Fibroblast of skin of scalp (primary cell): Measurements from ENCODE around the gene TEX19.
"Not testable (repeated sequence)": the region's sequence is repeated elsewhere in the genome, so short reads cannot be mapped to it uniquely, and the experiment has no call there.

Experiments used
- DNase-seq: peaks from one replicate; pipeline ENCODE4 v3.0.0-alpha.2; 2013

The TEX19 gene

DNA sequence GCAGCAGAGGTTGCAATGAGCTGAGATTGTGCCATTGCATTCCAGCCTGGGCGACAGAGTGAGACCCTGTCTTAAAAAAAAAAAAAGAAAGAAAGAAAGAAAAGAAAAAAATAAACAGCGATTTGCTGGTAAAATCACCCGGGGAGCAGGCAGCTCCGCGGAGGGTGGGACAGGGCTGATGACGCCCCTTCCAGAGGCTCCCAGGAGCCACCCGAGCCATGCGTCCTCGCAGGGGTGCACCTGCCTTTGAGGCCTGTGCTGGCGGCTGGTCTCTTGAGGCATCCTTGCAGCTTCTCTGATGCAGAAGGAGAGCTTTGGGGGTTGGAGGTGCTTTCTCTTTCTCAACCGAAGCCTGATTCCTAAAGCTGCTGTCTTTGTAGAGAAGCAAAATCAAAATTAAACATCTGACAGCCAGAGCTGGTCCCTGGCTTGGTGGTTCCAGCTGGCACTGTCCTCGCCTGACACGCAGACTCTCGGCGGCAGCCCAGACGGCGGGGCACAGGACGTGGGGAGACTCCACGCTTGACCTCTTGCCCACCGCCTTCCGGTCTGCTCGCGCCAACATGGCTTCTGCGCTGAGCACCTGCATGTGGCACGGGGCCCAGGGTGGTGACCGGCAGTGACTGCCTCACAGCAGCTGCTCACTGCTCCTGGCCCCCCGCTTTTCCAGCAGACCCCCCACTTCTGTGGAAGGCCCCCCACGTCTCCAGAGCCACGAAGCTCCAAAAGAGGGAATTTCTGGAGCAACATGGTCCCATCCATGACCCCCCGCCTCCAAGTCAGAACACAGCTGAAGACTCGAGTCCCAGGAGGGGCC is 19.1 kb downstream of the TEX19 start:
- no peak for DNase-seq

DNA sequence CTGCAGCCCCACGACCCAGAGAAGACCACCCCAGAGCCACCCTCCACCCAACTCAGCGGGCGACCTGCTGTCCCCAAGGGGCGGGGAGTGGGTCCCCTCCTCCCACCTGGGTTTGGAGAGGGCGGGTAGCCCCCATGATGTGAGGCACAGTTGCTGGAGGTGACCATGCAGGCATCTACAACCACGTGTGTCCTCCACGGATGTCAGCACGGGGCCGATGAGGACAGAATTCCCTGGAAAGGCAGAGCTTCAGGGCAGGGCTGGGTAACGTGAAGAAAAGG is 19.6 kb downstream of the TEX19 start:
- no peak for DNase-seq

DNA sequence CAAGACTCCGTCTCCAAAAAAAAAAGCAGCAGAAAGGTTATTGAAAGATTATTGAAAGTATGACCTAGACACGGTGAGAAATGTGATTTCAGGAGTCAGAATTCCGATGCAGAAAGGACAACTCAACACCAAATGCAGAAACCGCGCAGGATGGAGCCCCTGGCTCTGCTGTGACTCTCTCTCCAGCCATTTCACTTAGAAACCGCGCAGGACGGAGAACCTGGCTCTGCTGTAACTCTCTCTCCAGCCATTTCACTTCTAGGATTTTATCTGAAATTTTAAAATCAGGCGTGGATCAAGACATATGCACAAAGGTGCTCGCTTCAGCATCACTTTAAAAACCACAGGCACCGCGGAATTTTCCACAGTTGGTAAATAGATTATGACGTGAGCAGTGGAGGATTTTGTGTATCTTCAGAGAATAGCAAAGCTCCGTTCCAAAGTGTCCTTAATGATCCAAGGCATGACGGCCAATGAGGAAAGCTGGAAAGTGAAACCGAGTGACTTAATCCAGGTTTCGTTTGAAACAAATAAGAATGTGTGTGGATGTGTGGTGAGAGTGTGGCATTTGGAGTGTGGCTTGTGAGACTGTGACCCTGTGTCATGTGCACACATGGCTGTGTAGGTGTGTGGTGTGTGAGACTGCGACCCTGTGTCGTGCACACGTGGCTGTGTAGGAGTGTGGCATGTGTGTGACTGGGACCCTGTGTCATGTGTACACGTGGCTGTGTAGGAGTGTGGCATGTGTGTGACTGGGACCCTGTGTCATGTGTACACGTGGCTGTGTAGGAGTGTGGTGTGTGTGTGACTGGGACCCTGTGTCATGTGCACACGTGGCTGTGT is 22.0 kb downstream of the TEX19 start:
- DNase-seq: no peak

DNA sequence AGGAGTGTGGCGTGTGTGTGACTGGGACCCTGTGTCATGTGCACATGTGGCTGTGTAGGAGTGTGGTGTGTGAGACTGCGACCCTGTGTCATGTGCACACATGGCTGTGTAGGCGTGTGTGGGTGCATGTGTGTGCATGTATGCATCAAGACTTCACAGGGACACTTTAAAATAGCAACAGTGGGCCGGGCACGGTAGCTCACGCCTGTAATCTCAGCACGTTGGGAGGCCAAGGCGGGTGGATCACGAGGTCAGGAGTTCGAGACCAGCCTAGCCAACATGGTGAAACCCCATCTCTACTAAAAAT is 22.6 kb downstream of the TEX19 start:
- DNase-seq: not testable (repeated sequence)

DNA sequence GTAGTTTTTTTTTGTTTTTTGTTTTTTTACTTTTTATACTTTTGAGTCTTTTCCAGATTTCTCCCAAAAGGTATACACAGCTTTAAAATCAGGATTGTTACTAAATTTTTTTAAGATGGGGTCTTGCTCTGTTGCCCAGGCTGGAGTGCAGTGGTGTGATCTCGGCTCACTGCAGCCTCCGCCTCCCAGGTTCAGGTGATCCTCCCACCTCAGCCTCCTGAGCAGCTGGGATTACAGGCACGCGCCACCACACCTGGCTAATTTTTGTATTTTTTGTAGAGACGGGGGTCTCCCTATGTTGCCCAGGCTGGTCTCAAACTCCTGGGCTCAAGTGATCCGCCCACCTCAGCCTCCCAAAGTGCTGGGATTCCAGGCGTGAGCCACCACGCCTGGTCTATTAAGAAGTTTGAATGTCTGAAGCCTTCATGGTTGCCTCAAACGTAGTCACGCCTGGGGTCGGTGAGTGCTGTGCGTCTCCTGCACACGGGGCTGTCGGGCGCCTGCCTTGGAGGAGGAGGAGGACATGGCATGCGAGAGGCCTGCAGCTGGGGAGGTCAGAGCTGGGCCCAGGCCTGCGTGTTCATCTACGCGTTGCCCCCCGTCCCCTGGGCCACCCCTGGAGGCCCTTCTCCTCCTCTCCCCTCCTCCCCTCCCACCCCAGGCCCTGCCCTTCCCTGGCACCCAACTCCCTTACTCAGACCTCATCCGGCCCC is 23.3 kb downstream of the TEX19 start:
- not testable (repeated sequence) for DNase-seq

DNA sequence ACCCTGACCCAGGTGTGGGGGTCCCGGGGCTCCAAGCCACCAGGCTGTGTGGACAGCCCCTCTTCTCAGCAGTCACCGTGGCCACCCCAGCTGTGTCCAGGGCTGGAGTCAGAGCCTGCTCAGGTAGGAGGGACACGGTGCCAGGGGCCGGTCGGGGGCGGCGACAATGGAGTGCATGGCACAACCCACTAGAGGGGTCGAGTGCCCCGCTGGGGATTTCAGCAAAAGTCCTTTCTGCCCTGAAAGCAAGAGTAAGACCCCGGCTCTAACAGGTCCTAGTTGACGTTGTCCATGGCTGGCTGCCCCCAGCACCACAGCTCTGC is 23.8 kb downstream of the TEX19 start:
- DNase-seq: no peak

DNA sequence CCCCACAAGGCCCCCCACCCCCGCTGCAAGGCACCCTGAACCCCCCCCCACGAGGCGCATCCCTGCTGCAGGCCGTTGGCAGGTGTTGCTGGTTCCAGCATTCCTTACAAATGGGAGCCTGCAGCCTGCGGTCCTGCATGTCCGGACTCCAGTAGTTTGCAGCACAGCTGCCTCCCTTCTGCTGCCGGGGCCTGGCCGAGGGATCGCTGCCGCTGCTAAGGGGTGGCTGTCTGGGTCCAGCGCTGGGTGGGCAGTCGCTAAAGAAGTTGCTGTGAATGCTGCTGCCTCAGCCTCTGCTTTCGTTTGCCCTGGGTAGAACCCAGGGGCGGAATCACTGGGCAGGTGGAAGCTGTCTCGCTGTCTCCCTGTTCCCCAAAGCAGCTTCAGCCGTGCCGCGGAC is 24.4 kb downstream of the TEX19 start:
- DNase-seq: no peak

DNA sequence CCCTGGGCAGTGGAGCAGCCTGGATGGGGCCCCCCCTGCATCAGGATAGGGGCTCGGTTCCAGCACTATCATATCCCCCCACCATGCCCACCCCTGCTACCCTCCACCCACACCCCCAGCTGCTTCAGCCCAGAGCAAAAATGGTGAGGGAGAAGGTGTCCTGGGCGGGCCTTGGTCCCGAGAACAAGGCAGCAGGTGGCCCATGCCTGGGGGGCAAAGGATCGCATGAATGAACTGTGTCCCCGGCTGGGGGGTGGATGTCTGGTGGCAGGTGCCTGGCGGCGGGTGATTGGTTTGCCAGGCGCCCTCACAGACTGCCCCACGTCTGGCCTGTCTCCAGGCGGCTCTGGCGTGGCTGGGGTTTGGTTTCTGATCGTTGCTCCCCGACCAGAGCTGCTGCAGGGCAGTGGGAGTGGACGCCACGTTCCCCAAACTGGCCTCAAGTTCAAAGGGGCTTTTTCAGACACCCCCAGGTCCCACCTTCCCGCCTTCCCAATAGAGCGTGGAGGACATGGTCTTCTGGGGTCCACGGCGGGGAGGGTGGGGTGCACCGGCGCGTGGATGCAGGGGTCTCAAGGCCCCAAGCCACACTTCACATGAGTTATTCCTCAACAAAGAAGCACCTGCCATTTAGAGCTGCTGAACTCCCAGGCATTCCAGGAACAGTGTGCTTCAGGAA is 25.1 kb downstream of the TEX19 start:
- no peak for DNase-seq

DNA sequence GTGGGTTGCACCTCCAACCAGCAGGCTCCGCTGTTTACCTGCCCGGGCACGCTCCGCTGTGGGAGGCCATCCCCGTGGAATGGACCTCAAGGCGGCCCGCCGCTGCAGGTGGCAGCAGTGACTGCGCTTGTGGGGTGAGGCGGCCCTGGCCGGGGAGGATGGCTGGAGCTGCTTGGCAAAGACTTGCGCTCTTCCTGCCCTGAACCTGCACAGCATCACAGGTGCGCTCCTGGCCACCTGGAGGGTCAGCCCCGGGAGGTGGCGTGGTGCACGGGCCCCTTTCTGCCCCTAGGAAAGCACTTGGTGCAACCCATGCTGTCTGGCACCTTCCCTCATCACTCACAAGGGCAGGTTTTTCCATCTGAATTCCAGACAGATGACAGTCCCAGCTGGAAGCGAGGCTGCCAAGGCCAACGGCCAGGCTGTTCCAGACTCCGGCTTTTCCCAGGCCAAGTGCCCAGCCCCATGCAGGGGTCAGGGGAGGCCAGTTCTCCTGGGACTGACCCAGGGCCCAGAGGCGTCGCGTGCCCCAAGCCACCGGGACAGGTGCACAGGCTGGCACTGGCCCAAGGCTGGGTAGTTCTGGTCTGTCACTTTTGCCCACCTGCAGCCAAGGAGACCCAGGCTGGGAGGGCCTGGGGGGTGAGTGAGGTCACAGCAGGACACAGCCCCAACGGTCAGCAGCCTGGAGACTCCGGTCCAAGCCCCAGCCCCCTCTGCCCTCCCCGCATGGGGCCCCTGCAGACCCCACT is 25.9 kb downstream of the TEX19 start:
- peak; percentile 29 for DNase-seq

DNA sequence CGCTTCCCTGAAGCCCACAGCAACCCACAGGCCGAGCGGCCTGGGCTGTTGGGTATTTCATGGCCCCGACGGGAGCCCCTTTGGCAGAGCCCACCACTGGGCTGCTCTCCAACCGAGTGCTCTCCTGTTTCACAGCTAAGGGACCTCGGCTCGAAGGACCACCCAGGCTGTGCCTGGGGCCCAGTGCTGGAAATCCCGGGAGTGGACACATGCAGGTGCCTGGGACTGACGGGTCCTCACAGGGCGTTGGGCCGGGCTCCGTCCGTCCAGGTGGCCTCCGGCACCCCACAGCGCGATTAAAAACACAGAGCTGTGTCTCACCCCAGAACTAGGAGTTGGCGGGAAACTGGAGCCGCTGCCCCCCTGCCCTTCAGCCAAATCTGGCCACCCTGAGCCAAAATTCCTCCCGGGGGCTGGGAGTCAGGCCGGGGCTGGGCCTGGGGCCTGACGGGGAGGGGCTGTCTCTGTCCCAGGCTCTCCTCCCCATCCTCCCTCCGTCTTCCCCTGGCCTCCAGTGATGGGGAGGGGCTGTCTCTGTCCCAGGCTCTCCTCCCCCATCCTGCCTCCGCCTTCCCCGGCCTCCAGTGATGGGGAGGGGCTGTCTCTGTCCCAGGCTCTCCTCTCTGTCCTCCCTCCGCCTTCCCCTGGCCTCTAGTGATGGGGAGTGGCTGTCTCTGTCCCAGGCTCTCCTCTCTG is 26.7 kb downstream of the TEX19 start:
- peak; percentile 20 for DNase-seq

DNA sequence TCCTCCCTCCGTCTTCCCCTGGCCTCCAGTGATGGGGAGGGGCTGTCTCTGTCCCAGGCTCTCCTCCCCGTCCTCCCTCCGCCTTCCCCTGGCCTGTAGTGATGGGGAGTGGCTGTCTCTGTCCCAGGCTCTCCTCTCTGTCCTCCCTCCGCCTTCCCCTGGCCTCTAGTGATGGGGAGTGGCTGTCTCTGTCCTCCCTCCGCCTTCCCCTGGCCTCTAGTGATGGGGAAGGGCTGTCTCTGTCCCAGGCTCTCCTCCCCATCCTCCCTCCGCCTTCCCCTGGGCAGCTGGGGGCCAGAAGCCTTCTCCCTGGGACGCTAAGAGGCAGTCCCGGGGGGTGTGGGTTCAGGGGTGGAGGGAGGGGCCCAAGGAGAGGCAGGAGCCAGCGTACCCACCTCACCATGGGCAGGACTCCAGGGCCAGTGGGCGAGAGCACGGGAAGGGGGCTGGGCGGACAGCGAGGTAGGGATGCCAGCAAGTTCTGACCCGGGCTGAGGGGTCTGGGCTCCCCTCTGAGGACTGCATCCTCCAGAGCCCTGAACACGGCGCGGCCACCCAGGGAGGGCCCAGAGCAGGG is 27.3 kb downstream of the TEX19 start:
- DNase-seq: no peak

DNA sequence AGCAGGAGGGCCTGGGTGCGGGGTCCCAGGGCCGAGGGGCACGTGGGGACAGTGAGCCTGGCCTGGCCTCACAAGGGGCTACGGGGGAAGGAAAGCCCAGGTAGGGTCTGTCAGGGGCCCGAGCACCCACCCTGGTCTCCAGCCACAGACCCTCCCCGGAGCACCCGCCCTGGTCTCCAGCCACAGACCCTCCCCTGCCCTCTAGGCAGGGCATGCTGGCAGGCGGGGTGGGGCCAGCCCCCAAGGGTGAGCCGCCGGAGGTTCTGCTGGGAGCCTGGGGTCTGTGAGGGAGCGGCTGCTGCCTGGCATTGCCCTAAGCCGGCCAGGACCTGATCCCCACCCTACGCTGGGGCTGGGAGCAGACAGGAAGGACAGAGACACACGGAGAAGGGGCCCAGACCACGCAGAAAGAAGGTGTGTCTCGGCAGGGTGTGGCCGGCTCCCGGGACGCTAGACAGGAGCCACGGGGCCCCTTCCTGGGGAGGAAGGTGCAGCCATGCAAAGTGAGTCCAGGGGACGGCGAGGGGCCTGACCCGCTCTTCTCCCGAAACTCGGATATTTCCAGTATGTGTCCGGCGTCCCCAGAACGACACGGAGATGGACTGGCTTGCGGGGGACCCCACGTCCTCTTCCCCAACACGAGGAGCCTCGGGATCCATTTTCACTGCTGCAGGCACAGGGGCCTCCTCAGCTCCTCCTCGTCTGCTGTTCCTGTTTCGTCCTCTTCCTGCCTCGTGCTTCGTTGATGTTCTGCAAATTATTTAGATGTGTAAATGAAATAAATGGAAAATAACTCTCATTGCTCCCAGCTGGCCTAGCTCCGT is 28.0 kb downstream of the TEX19 start:
- DNase-seq: no peak

DNA sequence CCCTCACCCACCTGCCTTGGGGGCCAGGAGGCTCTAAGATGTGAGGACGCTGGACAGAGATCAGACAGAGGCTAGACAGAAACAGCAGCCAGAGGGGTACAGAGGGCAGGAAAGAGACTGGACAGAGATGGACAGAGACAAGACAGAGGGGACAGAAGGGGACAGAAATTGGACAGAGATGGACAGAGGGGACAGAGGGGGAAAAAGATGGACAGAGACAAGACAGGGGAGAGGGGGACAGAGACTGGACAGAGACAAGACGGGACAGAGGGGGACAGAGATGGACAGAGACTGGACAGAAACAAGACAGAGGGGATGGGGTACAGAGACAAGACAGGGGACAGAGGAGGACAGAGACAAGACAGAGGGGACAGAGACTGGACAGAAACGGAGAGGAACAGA is 28.7 kb downstream of the TEX19 start:
- no peak for DNase-seq

DNA sequence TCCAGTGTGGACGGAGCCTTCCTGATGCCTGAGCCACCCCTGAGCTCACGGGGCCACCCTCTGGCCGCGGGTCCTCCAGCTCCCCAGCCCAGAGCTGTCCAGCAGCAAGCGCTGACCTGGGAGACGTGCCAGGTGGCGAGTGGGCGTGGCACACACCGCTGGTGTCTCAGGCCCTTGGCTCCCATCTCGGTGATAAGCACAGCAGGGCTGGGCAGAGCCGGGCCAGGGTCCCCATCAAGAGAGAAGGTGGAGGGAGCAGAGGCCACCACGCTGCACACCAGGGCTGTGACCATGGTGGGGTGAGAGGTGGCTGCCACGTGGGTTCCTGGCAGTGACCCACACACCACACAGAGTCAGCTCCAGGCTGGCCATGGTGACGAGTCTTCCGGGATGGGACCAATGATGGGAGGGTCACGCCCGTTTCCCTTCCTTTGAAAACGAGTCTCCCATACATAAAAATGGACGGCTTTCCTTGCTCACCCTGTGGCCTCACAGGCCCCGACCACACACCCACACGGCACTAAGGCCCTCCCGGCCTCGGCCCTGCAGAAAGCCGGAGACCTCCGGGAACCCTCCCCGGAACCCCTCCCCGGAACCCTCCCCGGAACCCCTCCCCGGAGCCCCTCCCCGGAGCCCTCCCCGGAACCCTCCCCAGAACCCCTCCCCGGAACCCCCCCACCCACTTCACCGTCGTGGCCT is 29.3 kb downstream of the TEX19 start:
- no peak for DNase-seq

DNA sequence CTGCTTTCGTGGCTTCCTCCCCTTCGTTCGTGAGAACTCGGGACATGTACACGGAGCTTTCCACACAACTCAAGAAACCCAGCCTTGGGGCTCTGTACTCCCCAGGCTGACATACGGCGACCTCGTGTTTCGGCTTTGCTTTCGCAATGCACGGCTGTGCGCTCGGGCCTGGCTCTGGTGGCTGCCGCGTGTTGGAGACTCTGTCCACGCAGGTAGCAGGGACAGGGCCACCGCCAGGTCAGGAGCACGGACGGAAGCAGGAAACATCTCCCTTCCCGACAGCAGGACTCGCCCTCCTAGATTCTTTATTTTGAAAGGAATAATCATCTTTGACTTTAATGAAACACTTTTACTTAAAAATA is 29.9 kb downstream of the TEX19 start:
- no peak for DNase-seq

DNA sequence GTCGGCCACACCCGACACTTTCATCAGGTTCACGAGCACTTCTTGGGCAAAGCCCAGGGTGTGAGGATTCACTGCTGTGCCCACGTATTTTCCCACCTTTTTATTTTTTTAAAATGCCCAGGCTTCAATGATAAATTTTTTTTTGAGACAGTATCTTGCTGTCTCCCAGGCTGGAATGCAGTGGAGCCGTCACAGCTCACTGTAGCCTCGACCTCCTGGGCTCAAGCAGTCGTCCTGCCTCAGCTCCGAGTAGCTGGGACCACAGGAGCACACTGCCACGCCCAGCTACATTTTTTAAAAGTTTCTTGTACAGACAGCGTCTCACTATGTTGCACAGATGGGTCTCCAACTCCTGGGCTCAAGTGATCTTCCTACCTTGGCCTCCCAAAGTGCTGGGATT is 30.3 kb downstream of the TEX19 start:
- peak; percentile 26 for DNase-seq

DNA sequence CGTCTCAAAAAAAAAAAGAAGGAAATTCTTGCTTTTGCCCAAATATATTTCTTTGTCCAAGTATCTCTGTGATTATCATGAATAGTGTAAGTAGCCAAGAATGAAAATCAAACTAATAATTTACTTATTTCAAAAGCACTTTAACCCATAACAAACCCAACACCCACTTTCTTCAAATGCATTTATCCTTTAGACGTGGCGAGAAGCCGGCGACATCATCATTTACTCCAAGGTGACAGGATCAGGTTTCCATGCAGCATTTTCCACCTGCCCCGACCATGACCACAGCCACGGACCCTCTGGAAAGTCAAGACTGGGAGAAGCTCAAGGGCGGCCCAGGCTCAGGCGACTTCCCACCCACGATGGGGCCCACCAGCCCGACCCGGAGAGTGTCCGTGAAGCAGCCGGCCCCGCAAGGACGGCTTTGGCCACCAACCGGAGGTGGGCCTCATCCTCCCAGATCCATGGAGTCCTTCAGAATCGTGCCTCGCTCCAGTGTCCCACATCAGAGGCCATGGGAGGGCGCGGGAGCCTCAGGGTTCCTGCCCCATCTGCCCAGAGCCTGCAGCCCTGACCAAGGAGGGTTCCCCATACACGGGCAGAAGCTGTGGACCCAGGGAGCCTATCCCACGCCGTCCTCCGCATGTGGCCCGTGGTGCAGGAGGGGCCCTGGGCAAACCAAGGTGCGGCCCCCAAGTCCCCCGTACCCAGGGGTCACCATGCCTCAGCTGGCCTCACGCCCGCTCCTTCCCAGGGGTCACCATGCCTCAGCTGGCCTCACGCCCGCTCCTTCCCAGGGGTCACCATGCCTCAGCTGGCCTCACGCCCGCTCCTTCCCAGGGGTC is 31.2 kb downstream of the TEX19 start:
- DNase-seq: no peak

DNA sequence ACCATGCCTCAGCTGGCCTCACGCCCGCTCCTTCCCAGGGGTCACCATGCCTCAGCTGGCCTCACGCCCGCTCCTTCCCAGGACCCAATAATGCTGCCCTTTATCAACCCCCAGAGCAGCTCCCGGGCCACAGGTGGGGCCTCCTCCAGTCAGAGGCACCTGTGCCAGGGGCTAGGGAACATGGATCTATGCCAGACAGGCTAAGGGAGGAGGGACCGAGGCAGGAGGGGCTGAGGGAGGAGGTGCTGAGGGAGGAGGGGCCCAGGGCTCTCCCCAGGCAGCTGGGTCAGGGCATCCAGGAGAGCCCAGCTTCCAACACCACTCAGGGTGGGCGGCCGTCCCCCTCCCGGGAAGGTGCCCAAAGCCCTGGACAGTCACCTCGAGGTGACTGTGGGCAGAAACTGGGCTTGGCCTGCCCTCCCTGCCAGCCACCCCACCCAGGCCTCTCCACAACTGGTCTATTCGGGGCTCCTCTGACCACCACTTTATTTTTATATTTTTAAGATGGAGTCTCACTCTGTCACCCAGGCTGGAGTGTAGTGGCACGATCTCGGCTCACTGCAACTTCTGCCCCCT is 31.9 kb downstream of the TEX19 start:
- no peak for DNase-seq
